Stimulated activated CD8-positive, alpha-beta memory T cell treated with anti-CD3 and anti-CD28 coated beads, Interleukin-4, amount 100 ng/mL, for 48 hours (primary cell): ENCODE data around the gene ERLIN1.

Source experiments
- DNase-seq: peaks from one replicate; pipeline ENCODE4 v3.0.0-alpha.2; 2020

ERLIN1 gene

DNA sequence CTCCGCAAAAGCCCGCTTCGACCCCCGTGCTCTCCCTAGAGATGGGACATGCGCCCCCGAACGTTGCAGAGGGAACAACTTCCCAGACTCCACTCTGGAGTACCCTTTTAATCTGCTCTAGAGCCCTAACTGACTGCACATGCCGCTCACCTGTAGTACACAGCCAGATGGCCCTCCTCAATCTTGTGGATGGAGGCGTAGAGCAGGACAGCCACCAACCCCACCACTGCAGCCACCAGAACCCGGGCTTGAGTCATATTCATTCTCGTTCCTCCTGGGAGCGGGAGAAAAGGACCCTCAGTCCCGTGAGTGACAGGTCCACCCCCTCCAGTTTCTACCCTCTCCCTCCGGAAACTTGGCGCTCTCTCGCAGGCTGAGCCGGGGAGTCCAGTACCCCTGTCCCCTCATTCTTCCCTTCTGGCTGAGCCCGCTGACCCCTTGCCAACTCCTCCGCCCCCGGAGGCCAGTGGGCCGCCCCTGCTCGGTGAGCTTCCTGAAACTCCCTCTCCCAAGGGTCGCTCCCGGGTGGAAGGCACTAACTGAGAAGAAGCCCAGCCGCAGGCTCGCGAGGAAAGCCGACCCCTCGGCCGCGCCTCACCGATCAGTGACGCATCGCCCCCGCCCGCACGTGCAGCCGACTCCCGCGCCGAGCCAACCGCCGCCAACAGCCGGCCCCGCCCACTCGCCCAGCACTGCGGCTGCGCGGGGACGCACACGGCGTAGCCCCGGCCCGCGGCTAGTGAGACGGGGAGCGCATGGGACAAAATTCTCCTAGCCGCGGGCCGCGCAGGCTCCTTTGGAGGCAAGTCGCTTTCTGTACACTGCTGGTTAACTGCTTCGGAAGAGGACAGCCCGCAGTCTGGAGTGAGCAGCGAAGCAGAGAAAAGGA lies at the start of gene ERLIN1:
TSS of gene ERLIN1 (minus strand) at position 666 of the 889 bp plus-strand sequence. CDS start at position 263, 403 bp downstream.
- DNase-seq: peak; percentile 95

DNA sequence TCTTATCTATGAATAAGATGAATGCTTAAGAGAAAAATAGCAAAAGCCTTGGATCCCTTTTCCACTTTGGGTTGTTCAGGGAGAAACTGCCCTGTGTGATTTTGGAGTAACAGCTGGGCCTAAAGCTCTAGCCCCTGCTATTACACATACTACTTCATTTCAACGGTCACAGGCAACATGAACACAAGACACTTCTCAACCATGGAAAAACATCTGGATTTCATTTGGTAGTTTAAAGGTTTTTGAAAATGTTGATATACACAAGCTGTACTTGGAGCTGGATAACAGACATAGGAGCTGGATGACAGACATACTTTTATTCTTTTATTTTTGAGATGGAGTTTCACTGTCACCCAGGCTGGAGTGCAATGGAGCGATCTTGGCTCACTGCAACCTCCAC lies 46.3 kb upstream of the ERLIN1 start:
- DNase-seq: no peak

DNA sequence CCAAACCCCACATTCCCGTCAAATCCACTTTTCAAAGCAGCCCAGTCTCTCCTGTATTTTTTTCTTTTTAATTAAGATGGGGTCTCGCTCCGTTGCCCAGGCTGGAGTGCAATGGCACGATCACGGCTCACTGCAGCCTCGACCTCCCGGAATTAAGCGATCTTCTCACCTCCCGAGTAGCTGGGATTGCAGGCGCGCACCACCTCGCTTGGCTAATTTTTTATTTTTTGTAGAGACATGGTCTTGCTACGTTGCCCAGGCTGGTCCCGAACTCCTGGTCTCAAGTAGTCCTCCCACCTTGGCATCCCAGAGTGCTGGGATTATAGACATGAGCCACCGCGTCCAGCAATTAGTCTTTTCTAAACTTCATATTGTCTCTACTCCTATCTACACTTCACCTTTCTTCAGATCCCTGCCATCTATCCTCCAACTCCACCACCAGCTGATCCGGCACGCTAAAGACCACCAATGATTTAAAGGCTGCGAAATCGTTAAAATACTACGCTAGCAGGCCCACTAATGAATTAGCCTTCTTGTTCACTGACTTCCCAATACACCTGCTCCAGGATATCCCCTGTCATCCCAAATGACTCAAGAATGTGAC lies 44.1 kb upstream of the ERLIN1 start:
- no peak for DNase-seq

DNA sequence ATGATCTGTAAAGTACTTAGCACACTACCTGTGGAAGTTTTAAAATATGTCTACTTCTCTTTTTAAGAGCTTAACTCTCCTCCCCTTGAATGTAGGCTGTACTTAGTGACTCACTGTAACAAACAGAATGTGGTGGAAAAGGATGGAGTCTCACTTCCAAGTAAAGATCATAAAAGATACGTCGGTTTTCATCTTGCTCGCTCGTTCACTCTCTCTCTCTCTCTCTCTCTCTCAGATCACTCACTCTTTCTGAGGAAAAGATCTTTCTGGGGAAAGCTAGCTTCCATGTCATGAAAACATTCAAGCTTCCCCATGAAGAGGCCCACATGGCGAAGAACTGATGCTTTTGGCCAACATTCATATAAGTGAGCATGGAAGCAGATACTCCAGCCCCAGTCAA lies 38.0 kb upstream of the ERLIN1 start:
- no peak for DNase-seq

DNA sequence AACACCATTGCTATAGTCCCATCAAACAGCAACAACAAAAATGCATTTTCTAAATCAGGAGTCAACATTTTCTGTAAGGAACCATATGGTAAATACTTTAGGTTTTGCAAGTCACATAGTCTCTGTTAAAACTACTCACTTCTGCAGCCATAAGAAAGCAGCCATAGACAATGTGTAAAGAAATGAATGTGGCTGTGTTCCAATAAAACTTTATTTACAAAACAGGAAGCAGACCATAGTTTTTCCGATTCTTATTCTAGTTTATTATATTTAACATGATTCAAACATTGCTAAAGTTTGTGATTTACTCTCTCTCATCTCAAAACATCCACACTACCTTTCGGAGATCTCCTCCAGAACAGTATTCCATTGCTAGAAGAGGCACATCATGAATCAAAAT lies 36.7 kb upstream of the ERLIN1 start:
- no peak for DNase-seq

DNA sequence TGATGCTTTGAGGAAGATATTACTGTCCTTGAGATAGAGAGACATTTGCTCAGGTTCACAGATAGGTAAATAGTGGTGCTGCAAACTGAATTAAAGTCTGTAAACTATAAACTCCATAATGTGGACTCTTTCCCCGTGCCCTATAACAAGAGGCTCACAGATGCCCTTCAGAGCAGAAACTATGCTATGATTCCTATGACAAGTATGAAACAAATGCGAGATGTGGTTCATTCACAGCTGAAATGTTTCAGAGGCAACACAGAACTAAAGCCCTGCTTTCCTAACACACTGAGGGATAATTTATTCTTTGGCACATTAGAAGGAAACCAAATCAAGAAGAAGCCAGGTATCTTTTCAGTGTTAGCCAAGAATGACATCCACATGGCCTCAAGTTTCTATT lies 30.2 kb upstream of the ERLIN1 start:
- no peak for DNase-seq

DNA sequence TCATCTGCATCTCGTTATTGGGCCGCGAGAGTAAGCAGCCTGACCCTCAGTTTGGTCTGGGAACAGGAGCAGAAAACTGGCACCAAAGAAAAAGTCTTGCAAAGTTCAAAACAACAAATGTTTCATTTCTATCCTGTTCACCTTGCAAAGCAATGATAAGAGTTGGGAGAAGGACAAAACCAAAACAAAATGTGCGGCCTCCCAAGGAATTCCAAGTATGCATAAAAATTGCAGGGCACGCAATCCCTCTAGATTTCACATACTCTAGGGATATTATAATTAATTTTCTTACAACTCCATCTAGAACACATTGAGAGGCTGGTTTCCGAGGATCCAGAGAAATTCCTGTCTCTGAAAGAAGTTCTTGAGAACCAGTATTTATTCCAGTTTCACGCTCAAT lies 23.5 kb upstream of the ERLIN1 start:
- no peak for DNase-seq

DNA sequence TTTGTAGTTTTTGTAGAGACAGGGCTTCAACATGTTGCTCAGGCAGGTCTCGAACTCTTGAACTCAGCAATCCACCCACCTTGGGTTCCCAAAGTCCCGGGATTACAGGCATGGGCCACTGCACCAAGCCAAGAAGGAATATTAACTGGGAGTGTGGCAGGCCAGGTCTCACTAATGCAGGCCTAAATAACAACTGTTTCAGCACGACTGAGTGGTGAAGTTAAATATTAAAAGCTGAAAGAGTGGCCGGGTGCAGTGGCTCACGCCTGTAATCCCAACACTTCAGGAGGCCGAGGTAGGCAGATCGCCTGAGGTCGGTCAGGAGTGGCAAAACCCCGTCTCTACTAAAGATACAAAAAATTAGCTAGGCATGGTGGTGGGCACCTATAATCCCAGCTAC lies 22.4 kb upstream of the ERLIN1 start:
- DNase-seq: no peak

DNA sequence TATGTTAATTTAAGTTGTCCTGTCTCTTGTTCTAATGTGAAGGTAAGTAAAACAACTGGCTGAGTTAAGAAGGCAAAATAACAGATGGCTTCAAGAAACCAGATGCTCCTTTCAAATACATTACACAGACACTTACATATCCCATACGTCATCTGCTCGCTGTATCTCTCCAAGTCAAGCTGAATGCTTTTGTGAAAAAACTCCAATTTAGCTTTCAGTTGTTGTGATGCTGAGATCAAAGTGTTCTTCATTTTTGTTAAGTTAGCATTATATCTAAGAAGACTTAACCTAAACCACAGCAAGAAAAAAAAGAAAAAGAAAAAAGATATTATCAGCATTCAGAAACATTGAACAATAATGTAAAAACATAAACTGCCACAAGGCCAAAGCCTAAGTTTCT lies 18.5 kb upstream of the ERLIN1 start:
- no peak for DNase-seq

DNA sequence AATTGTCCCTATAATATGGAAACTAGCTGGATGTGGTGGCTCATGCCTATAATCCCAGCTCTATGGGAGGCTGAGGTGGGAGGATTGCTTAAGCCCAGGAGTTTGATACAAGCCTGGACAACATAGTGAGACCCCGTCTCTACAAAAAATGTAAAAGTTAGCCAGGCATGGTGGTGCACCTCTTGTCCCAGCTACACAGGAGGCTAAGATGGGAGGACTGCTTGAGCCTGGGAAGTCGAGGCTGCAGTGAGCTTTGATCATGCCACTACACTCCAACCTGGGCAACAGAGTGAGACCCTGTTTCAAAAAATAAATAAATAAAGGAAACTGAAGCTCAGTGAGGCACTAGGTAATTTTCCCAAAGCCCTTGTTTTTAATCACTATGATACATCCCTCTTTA lies 15.7 kb upstream of the ERLIN1 start:
- no peak for DNase-seq

DNA sequence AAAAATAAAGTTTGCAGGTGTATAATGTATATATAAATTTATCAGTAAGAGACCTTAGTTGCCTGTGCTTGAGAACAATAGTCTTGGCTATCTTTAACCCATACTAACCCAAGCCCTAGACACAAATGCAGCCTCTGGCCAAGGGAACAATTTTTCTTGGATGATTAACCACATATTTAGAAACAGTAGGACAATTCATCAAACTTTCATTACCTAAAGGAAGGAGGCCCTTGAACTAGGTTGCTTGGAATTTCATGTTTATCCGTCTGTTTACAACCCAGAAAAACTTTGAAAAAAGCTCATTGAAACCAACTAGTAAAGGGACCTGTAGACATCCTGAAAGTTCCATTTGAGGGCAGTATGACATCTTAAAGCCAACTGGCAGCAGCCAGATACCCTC lies 8.9 kb upstream of the ERLIN1 start:
- no peak for DNase-seq

DNA sequence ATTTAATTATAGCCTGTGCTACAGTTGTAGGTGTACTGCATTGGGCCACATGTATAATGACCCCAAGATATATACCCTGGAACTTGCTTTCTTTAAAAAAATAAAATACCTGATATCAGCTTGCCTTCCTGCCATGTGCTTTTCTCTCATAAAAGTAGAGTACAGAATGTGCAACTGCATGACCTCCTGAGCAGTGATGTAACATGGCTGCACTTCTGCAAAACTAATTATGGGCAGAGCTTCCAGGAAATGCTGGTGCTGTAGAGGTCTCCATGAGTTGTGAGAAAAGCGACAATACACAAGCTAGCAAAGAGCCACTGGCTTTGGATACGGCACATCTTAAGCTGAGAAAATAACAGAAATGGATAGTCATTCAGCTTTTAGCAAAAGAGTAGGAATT lies 6.5 kb upstream of the ERLIN1 start:
- no peak for DNase-seq

DNA sequence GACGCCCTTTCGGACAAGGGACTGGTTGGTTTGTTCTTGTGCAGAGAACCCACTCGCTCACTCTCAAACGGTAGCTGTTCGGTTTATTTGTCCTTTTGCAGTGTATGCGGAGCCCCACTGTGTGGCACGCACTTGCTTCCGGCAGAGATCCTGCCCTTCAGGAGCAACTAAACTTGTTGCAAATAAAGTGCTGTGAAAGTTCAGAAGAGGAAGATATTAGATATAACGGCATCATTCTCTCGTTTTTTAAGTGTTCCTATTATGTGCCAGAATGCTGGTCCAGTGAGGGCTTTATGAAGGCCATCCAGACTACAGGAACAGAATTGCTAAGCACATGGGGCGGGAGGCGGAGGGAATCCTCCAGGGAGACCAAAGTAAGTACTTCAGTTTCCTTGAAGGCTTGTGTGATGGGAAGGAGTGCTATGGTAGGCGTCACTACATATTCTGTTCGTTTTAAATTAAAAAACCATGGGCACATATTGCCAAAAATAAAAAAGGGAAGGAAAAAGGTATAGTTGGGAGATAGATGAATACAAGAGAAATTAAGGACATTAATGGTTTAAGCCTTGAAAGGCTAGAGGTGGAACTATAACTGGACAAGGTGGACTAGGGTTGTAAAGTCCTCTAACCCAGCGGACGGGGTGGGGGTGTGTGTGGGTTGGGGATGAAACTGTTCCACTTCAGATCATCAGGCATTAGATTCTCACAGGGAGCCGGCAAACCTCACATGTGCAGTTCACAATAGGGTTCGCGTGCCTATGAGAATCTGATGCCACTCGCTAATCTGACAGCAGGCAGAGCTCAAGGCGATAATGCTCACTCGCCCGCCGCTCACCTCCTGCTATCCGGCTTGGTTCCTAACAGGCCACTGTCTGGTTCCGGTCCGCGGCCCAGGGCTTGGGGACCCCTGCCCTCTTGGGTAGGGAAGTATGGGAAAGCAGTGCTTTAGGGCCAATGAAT lies 704 bp upstream of the ERLIN1 start:
- DNase-seq: peak; percentile 45

DNA sequence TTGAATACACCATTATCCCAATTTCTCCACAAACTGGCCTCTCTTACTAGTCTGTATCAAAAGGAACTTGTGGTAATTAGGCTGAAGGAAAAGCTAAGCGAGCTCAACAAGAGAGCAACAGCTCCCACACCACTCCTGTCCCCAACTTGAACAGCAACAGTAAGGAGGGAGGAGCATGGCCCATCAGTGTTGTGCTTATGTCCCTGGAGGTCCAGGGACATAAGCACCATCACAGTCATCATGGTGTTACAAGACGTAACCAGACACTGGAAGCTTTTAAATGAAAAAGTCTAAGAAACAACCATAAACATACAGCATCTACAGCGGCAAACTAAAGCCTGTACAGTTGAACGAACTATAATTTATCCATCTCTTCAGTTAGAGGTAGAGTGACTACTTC lies 989 bp downstream of the ERLIN1 start:
- DNase-seq: no peak

DNA sequence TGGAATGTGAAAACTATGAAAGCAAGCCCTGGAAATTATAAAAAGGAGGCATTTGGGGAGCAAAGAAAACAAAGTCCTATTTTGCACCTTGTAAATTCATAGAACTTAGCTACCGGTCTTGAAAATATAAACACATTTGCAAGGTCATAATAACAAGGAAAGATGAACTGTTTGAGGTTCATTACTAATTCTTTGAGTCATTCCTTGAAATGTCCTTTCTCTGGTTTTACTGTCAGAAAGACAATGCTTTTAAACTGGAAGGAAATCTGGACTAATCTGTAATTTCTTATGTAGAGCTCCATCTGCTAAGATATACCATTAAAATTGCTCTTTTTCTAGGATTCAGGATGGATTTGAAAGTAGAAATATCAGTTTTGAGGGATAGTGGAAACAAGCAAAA lies 1.4 kb downstream of the ERLIN1 start:
- DNase-seq: no peak

DNA sequence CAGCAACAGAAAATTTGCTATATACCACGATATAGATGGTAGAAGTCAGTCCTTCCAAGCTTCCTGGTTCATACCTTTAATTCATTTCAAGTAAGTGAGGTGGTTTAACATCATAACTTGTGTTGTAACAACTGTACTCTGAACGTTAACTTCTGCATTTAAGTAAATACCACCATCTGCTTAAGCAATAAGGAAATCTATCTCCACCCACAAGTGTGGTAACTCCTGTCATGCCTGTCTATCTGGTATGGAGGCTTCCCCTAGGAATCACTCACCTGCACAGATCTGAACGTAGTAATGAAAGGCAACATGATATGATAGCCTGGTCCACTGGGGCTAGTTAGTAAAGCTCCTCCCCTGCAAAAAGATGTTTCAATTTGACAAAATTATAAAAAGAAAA lies 2.3 kb downstream of the ERLIN1 start:
- no peak for DNase-seq

DNA sequence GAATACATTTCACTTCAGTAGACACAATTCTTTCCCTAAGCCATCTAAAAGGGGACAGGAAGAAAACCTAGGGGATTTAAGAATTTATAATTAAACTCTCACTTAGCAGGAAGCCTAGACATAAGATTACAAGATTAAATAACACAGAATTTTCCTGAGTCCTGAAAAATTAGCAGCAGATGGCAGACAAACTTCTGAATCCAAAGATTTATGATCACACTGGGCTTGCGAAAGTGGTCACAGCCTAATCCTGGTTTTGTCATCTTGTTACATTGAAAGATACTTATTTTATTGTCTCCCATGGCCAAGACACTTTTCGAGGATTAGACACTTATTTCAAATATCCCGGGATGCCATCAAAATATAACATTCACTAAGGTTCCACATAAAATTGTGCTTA lies 2.9 kb downstream of the ERLIN1 start:
- DNase-seq: no peak

DNA sequence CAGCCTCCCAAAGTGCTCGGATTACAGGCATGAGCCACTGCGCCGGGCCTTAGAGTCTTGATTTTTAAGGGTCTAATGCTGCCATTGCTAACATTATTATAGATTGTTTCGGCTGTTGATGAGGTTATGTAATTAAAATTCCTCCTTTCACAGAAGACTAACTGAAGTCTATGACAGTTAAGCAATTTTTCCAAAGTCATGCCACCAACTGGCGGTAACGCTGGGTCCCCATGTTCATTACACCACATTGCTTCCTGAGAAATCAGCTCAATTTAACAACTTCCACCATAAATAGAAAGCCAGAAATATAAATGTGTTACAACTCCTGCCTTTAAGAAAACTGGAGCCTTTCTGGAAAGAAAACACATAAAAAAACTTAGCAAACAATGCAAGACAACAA lies 3.5 kb downstream of the ERLIN1 start:
- no peak for DNase-seq

DNA sequence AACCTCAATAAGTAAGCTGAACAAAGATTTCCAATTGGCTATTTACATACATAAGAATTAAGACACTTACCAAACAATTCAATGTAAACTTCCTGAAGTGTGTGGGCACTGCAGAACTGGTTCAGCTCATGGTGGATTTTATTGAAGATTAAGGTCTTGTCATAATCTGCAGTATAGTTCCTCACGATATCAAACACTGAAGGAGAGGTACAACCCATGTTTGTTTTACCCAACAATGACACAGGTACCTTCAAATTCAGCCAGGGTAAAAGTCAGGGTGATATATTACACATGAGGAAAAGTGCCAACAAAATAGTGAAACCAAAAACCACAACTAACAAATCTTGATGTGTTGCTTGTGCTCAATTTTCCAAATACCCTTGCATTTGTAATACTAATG lies 10.0 kb downstream of the ERLIN1 start:
- DNase-seq: no peak

DNA sequence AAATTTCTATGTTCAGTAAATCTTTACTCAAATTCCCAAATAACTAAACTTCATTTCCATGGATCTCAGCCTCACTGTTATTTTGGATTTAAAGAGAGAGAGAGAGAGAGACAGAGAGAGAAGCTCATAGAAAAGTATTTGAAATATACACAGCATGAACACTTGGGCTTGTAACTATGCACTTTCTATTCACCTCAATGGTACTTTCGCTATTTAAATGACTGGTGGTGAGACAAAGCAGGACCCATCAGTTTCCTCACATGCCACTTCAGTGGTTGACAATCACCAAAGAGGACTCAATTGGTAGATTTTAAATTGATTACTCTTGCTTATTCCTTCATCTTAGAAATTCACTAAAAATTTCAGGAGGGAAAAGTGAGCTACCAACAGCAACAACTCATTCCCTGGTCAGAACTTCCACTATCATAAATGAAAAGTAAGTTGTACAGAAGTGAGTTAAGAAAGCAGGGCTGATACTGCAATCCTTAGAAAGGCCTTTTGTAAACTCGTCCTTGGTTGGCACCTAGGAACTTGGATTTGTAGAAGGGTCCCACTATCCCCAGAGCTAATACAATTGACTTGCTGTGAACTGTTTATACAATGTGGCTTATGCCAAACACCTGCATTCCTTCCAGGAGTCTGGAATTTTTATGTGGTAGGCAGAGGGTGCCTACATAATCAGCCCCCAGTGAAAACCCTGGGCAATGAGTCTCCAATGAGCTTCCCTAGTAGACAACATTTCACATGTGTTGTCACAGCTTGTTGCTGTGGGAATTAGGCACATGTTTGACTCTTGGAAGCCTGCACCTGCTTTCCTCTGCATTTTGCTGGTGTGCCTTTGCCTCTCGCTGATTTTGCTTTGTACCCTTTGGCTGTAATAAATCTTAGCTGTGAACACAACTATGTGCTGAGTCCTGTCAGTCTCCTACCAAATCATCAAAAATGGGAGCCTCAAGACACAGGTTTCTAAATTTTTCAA lies 10.8 kb downstream of the ERLIN1 start:
- no peak for DNase-seq

DNA sequence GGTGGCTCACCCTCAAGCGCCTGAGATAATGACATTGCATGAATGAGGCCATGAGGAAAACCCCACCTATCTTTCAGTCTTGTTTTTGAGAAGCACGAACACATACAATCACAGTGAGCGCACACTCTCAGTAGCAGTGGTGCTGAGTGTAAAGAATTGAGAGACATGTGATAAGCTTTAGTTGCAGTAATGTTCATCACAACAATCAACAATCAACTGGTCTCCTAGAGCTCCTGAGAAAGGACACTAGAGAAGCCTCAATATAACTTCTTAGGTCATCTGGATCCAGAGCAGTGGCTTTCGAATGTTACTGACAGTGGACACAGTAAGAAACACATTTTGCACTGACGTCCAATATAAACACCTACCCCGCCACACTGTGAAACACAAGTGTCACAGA lies 12.8 kb downstream of the ERLIN1 start:
- no peak for DNase-seq

DNA sequence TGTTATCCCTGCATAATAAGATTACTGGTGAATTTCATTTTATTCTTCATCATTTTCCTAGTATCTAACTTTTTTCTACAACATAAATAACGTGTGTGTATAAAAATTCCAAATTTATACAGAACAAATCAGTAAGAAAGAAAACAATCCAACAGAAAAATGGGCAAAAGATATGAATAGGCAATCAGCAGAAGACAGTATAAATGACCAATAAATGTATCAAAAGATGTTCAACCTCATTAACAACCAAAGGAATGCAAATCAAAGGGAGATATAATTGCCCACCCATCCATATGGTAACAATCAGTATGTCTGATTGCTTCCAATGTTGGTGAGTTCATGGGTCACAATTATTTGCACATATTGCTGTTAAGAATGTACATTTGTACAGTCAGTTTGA lies 13.5 kb downstream of the ERLIN1 start:
- DNase-seq: no peak
